ENCODE measurements around the gene SNAPC2. TPM values are rescaled to one million over a fixed set of nuclear protein-coding genes. Genes with fewer than 3 reads are reported as not detected.

The SNAPC2 gene
- total and polyA plus RNA-seq, 2 donors (not counting 1 experiment from before 2014, with no cell fraction given) = 19.9 to 21.7 TPM

- intact Hi-C loops (cut with micrococcal nuclease) = loop anchor here (1.0 kb wide), 4 partner anchors 17 to 74 kb away; partner anchors contain the start of genes SNAPC2 and TIMM44
- H3K9ac ChIP-seq (ENCODE audit: low read length) = peak within 1 kb of the TSS; percentile 86
- TF ChIP-seq CTCF (IDR thresholded peaks at IDR 0.05) (peak; percentile 66), EZH2 (IDR thresholded peaks at IDR 0.05; ENCODE audit: borderline replicate concordance, insufficient read depth, low read depth, low read length, poor library complexity, severe bottlenecking) (no peak)
- ATAC-seq (ENCODE audit: low read depth) (peak; percentile 89), DNase-seq (peak; percentile 100)
- peak within 1 kb of the TSS; percentile 53 to 79 (median 73) for H3K4me3 ChIP-seq (ENCODE audit: control extremely low read depth in 1 of 5, extremely low read depth in 1 of 5, insufficient read depth in 1 of 5, low read depth in 2 of 5, low read length in 4 of 5)
- H3K79me2 ChIP-seq (ENCODE audit: control insufficient read depth, insufficient read depth, low read length) = peaks cover 48% of the 10 kb centered on the region
- CTCF ChIA-PET = interaction anchor here (0.5 to 1.6 kb wide), 9 partner anchors 15 to 251 kb away, joined by 3 to 12 read pairs (median 4); partner anchors contain the start of genes SNAPC2 and TRAPPC5
- H3K4me3 Mint-ChIP-seq = peak within 1 kb of the TSS; percentile 95
- peak within 1 kb of the TSS; percentile 89 for H3K4me2 ChIP-seq (replicated peaks; ENCODE audit: low read depth, low read length, poor library complexity, severe bottlenecking)
- peaks cover 29% of the 10 kb centered on the region for H3K4me1 Mint-ChIP-seq
- H2AFZ ChIP-seq (ENCODE audit: insufficient read depth, low read depth, low read length, poor library complexity, severe bottlenecking) = peak within 1 kb of the TSS; percentile 89
- under 1% methylated on average over 85 of the region's 89 CpGs for WGBS (ENCODE audit: insufficient coverage)
- H3K27ac Mint-ChIP-seq = peak within 1 kb of the TSS; percentile 99
- H3K27ac ChIP-seq (ENCODE audit: low read length in 2 of 2) = peak within 1 kb of the TSS; percentile 67 to 82
- no peaks in the 10 kb centered on the region for H3K9me3 Mint-ChIP-seq (ENCODE audit: insufficient read depth)
- peaks cover 0 to 10% of the 10 kb centered on the region in 2 experiments for H3K36me3 ChIP-seq (replicated peaks in 1 of 2; ENCODE audit: control extremely low read depth in 1 of 2, control insufficient read depth in 1 of 2, extremely low read depth in 1 of 2, insufficient read depth in 2 of 2, low read length in 1 of 2)
- peaks cover 43% of the 10 kb centered on the region for H4K20me1 ChIP-seq (ENCODE audit: control insufficient read depth, insufficient read depth, low read length, poor library complexity, severe bottlenecking)
- POLR2A ChIA-PET = interaction anchor here (0.5 to 1.3 kb wide), 7 partner anchors 13 to 201 kb away, joined by 3 to 15 read pairs (median 5); partner anchors contain the start of genes SNAPC2 and TIMM44
- peaks cover 20 to 21% of the 10 kb centered on the region in 2 donors for H3K4me1 ChIP-seq (ENCODE audit: control insufficient read depth in 2 of 2, insufficient read depth in 2 of 2, low read length in 2 of 2)
- H3K27me3 ChIP-seq (replicated peaks in 1 of 4; ENCODE audit: control extremely low read depth in 1 of 4, control insufficient read depth in 3 of 4, insufficient read depth in 4 of 4, low read length in 3 of 4) = no peaks in the 10 kb centered on the region
- peaks cover 0 to 7% (median 0%) of the 10 kb centered on the region in 3 donors for H3K9me3 ChIP-seq (ENCODE audit: control extremely low read depth in 1 of 3, control insufficient read depth in 2 of 3, insufficient read depth in 1 of 3, low read length in 2 of 3)
- no peaks in the 10 kb centered on the region for H3K27me3 Mint-ChIP-seq
Observed at GRCh38 chr19:7903244-7904073, 16.7 kb upstream of the SNAPC2 start, which contains the start of gene MAP2K7. MAP2K7 (plus strand) TSS chr19:7903877; CDS start chr19:7903945, 68 bp downstream.
